ENCODE measurements around the gene PRICKLE4.

DNA sequence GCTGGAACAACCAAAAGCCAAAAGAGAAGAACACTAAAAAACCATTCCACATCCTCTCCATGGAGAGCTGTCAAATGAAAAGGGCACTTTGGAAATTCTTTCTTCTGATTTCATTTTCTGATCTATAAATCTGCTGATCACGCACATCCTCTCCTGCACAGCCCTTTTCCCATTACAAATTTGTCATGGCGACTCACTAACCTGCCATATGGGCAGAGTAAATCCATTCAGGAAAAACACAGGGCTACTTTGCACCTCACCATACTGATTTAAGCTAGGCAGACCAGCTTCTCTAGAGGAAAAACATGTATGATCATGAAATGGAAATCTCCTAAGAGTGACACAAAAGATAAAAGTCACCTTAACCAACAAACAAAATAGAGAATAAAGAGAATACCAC, 32.9 kb downstream of the PRICKLE4 start:
- TF ChIP-seq POLR2A (IDR thresholded peaks at IDR 0.05; ENCODE audit: low read depth, low read length) (no peak), CTCF (conservative IDR thresholded peaks at IDR 0.05; ENCODE audit: low read depth, low read length) (no peak), USF2 (IDR thresholded peaks at IDR 0.05; ENCODE audit: low read depth, low read length) (no peak), SMC3 (IDR thresholded peaks at IDR 0.05; ENCODE audit: low read depth, low read length) (no peak), BHLHE40 (IDR thresholded peaks at IDR 0.05; ENCODE audit: low read depth, low read length) (no peak), RAD21 (IDR thresholded peaks at IDR 0.05; ENCODE audit: low read length) (no peak), RCOR1 (IDR thresholded peaks at IDR 0.05; ENCODE audit: insufficient replicate concordance, low read length) (no peak), RFX5 (IDR thresholded peaks at IDR 0.05; ENCODE audit: low read depth, low read length) (no peak), CEBPB (IDR thresholded peaks at IDR 0.05; ENCODE audit: low read depth, low read length) (no peak)
